ENCODE results near the gene KRT80. TPM values are rescaled to one million over a fixed set of nuclear protein-coding genes. Genes with fewer than 3 reads are reported as not detected.

Gene KRT80
- total RNA-seq, 1 donor from 2014 or later: not detected

DNA sequence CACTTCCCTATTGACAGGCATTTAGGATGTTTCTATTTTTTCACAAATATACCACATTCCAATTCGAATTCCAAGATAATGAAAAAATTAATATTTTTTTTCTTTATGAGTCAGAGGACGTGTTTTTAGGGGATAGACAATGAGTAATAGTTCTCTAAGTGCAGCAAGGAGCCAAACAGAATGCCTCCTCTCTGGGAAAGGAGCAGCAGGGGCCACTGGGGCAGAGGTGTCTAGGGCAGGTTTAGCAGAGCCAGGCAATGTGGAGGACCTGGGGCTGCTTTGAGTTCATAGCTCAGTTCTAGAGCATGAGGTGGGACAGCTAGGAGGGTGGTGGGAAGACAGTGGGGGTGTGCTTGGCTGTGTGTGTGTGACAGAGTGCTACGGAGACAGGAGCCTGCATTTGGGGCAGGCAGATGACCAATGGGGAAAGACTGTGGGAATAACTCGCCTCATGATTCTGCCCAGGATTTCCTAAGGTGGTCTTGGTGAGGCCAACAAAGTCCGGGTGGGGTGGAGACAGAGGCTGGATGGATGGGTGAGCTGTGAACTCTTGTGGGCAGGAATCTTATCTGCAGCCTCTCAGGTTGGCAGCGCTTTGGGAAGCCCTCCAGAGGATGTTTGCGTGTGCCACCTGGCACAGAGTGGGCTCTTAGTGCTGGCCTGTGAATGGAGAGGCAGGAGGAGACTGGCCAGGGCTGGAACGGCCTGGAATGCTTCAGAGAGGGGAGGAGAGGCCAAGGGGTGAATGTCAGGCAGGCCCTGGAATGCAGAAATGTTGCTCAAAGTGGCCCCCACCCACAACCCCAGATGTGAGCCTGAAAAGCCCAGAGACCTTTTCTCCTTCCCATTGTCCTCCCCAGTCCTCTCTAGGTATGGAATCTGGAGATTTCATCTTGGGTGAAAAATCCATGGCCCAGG lies 38.8 kb upstream of the KRT80 start:
- Histone ChIP-seq H3K9me3 (no peaks in the 10 kb centered on the region), H3K36me3 (no peaks in the 10 kb centered on the region), H3K27me3 (peaks cover 4% of the 10 kb centered on the region), H3K27ac (peak overlapping the region; percentile 74 to 83), H3K4me1 (peaks cover 15 to 44% of the 10 kb centered on the region in 2 donors), H3K4me3 (no peak overlapping the region)
- TF ChIP-seq, protein P1, sequence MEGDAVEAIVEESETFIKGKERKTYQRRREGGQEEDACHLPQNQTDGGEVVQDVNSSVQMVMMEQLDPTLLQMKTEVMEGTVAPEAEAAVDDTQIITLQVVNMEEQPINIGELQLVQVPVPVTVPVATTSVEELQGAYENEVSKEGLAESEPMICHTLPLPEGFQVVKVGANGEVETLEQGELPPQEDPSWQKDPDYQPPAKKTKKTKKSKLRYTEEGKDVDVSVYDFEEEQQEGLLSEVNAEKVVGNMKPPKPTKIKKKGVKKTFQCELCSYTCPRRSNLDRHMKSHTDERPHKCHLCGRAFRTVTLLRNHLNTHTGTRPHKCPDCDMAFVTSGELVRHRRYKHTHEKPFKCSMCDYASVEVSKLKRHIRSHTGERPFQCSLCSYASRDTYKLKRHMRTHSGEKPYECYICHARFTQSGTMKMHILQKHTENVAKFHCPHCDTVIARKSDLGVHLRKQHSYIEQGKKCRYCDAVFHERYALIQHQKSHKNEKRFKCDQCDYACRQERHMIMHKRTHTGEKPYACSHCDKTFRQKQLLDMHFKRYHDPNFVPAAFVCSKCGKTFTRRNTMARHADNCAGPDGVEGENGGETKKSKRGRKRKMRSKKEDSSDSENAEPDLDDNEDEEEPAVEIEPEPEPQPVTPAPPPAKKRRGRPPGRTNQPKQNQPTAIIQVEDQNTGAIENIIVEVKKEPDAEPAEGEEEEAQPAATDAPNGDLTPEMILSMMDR (IDR thresholded peaks at IDR 0.05): no peak
- intact Hi-C loops (cut with DNase I): loop anchor here (1.0 to 2.0 kb wide), 2 partner anchors 14 to 50 kb away; no protein-coding TSS in a partner anchor
- peak in 1 of 2 donors; percentile 84 for DNase-seq (ENCODE audit: low spot score in 2 of 2)

DNA sequence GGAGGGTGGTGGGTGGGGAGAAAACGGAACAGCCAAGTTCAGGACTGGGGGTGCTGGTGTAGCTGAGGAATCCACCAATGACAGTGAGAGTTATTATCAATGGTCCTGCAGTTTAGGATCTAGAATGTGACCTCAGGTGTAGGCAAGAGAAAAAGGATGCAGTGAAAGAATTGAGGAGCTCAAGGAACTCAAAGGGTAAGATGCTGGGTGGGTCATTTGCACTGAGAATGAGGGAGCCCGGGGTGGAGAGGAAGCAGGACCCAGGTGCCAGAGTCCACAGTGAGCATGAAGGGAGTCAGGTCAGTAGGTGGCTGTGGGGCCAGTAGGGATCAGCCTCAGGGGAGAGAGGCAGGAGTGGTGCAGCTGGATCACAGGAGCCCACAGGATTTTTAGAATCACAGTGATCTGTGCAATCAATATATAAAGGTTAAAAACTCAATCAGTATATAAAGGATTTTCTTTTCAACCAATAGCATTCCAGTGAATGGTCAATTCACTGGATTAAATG lies 38.1 kb upstream of the KRT80 start:
- TF ChIP-seq, protein P1 (IDR thresholded peaks at IDR 0.05): no peak
- Histone ChIP-seq H3K4me1 (peaks cover 15 to 49% of the 10 kb centered on the region in 2 donors), H3K27ac (peak overlapping the region; percentile 74 to 83), H3K36me3 (no peaks in the 10 kb centered on the region), H3K27me3 (peaks cover 4% of the 10 kb centered on the region), H3K4me3 (no peak overlapping the region), H3K9me3 (no peaks in the 10 kb centered on the region)
- intact Hi-C loops (cut with DNase I): loop anchor here (1.0 to 2.0 kb wide), 2 partner anchors 15 to 50 kb away; no protein-coding TSS in a partner anchor
- no peak for DNase-seq (ENCODE audit: low spot score in 2 of 2)

DNA sequence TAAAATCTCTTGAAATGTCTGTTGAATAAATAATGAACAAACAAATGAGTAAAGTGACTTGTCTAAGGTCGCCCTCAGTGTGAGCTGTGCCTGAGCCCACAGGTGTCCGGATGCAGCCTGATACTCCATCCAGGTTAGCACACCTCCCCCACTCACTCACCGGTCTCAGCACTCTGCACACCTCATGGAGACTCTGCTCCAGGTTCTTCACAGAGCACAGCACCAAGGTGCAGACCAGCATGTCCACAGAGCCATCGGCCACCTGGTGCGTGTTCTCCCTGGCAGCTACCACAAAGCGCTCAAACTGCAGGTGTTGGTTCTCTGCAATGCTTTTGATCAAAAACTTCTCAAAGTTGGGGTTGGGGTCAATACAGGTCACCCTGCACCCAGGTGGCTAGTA lies 37.1 kb upstream of the KRT80 start:
- H3K4me3 ChIP-seq: no peak overlapping the region
- DNase-seq (ENCODE audit: low spot score in 2 of 2): no peak
- peaks cover 0 to 7% of the 10 kb centered on the region in 2 donors for H3K9me3 ChIP-seq
- peak overlapping the region; percentile 74 to 83 for H3K27ac ChIP-seq
- peaks cover 15 to 51% of the 10 kb centered on the region in 2 donors for H3K4me1 ChIP-seq
- TF ChIP-seq, protein P1 (IDR thresholded peaks at IDR 0.05): no peak
- intact Hi-C loops (cut with DNase I): no loop called here
- peaks cover 4% of the 10 kb centered on the region for H3K27me3 ChIP-seq
- H3K36me3 ChIP-seq: no peaks in the 10 kb centered on the region

DNA sequence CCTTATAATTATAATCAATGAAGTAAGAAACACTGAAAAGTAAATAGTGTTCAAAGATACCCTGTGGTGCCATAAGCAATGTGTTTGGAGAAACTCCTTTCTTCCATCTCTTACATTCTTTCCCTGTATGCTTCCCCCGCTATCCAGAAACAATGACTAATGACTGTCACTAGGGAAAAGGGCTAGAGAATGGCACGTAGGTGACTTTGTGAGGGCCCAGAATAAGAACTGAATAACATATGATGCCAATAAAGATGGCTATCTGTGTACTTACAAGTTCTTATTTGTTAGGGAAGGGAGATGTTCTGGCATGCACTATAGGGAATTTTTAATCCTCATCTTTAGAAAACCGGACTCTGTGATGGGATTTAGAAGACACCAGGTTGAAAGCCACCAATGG lies 36.6 kb upstream of the KRT80 start:
- Histone ChIP-seq H3K4me1 (peaks cover 15 to 49% of the 10 kb centered on the region in 2 donors), H3K4me3 (no peak overlapping the region), H3K36me3 (no peaks in the 10 kb centered on the region), H3K9me3 (peaks cover 0 to 8% of the 10 kb centered on the region in 2 donors), H3K27ac (peak overlapping the region; percentile 15 to 83), H3K27me3 (peaks cover 4% of the 10 kb centered on the region)
- no peak for DNase-seq (ENCODE audit: low spot score in 2 of 2)
- TF ChIP-seq, protein P1 (IDR thresholded peaks at IDR 0.05): no peak
- intact Hi-C loops (cut with DNase I): no loop called here

DNA sequence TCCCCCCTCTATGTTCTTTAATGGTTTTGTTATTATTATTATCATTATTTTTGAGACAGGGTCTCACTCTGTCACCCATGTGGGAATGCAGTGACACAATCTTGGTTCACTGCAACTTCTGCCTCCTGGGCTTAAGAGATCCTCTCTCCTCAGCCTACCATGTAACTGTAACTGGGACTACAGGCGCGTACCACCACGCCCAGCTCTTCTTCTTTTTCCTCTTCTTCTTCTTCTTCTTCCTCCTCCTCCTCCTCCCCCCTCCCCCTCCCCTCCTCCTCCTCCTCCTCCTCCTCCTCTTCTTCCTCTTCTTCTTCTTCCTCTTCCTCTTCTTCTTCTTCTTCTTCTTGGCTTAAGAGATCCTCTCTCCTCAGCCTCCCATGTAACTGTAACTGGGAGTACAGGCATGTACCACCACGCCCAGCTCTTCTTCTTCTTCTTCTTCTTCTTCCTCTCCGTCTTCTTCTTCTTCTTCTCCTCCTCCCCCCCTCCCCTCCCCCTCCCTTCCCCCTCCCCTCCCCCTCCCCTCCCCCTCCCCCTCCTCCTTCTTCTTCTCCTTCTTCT lies 35.9 kb upstream of the KRT80 start:
- Histone ChIP-seq H3K36me3 (no peaks in the 10 kb centered on the region), H3K27me3 (peaks cover 4% of the 10 kb centered on the region), H3K27ac (peak overlapping the region; percentile 85 to 87), H3K4me3 (no peak overlapping the region), H3K9me3 (peaks cover 0 to 8% of the 10 kb centered on the region in 2 donors), H3K4me1 (peaks cover 10 to 44% of the 10 kb centered on the region in 2 donors)
- intact Hi-C loops (cut with DNase I): no loop called here
- TF ChIP-seq, protein P1 (IDR thresholded peaks at IDR 0.05): no peak
- DNase-seq (ENCODE audit: low spot score in 2 of 2): no peak
